Activated T-helper 2 cell treated with anti-CD3 and anti-CD28 coated beads, Interferon-gamma antibody, Interleukin-2, Interleukin-4, amounts not matched to agents 10 μg/mL and 5 μg/mL and 100 μg/mL, durations not matched to agents 14 hours and 24 hours and 36 hours (primary cell): Measurements from ENCODE around the gene FGFR3. TPM values are rescaled to one million over a fixed set of nuclear protein-coding genes. Genes with fewer than 3 reads are reported as not detected.

ENCODE experiments used
- DNase-seq: peaks from one replicate; pipeline ENCODE4 v3.0.0; 2021; ENCODE audit warnings: low spot score
- H3K27ac Mint-ChIP-seq: one replicate; pipeline ENCODE4 v1.8.0; 2021; ENCODE audit warnings: mixed read lengths
- H3K27me3 Mint-ChIP-seq: one replicate; pipeline ENCODE4 v1.8.0; 2021; ENCODE audit warnings: low read depth, mixed read lengths
- H3K36me3 Mint-ChIP-seq: one replicate; pipeline ENCODE4 v1.8.0; 2021; ENCODE audit warnings: low read depth, mixed read lengths
- H3K4me1 Mint-ChIP-seq: one replicate; pipeline ENCODE4 v1.8.0; 2021; ENCODE audit warnings: low read depth, mixed read lengths
- H3K4me3 Mint-ChIP-seq: one replicate; pipeline ENCODE4 v1.8.0; 2021; ENCODE audit warnings: low read depth, mild to moderate bottlenecking, moderate library complexity, mixed read lengths
- H3K9me3 Mint-ChIP-seq: one replicate; pipeline ENCODE4 v1.8.0; 2021; ENCODE audit warnings: mixed read lengths
- intact Hi-C: fragments of 100-400 bp; cut with micrococcal nuclease; formaldehyde crosslinking; loops from one replicate; pipeline ENCODE4 v1.15.1; 2023
- total RNA-seq: library from RNA; stranded (reverse); gene quantifications from 2 replicates; pipeline ENCODE4 v1.2.3, GENCODE V29; 2022

The FGFR3 gene
- total RNA-seq, 1 donor from 2014 or later: 0.80 TPM

- Mint-ChIP-seq H3K4me3 (no peak overlapping the region), H3K27me3 (no peaks in the 10 kb centered on the region), H3K27ac (no peak overlapping the region), H3K36me3 (no peaks in the 10 kb centered on the region), H3K9me3 (no peaks in the 10 kb centered on the region), H3K4me1 (no peaks in the 10 kb centered on the region)
- intact Hi-C loops: no loop called here
- no peak for DNase-seq
These were observed 15.1 kb upstream of the FGFR3 start for GRCh38 chr4:1777822-1778641.

GRCh38 chr4:1778642-1779392 is 14.3 kb upstream of the FGFR3 start:
- intact Hi-C loops: no loop called here
- no peaks in the 10 kb centered on the region for H3K36me3 Mint-ChIP-seq
- no peaks in the 10 kb centered on the region for H3K27me3 Mint-ChIP-seq
- no peak for DNase-seq
- H3K4me3 Mint-ChIP-seq: no peak overlapping the region
- H3K9me3 Mint-ChIP-seq: no peaks in the 10 kb centered on the region
- H3K4me1 Mint-ChIP-seq: no peaks in the 10 kb centered on the region
- H3K27ac Mint-ChIP-seq: no peak overlapping the region

- H3K36me3 Mint-ChIP-seq: no peaks in the 10 kb centered on the region
- H3K27ac Mint-ChIP-seq: no peak overlapping the region
- intact Hi-C loops: no loop called here
- H3K4me1 Mint-ChIP-seq: no peaks in the 10 kb centered on the region
- no peaks in the 10 kb centered on the region for H3K27me3 Mint-ChIP-seq
- no peaks in the 10 kb centered on the region for H3K9me3 Mint-ChIP-seq
- no peak for DNase-seq
- no peak overlapping the region for H3K4me3 Mint-ChIP-seq
These were observed 13.3 kb upstream of the FGFR3 start for GRCh38 chr4:1779588-1780382.

GRCh38 chr4:1780435-1780834 is 12.7 kb upstream of the FGFR3 start:
- intact Hi-C loops: no loop called here
- H3K4me1 Mint-ChIP-seq: no peaks in the 10 kb centered on the region

GRCh38 chr4:1783015-1783414 is 10.1 kb upstream of the FGFR3 start:
- H3K4me1 Mint-ChIP-seq: no peaks in the 10 kb centered on the region
- no peaks in the 10 kb centered on the region for H3K36me3 Mint-ChIP-seq
- intact Hi-C loops: no loop called here
- DNase-seq: no peak
- H3K27me3 Mint-ChIP-seq: no peaks in the 10 kb centered on the region
- no peaks in the 10 kb centered on the region for H3K9me3 Mint-ChIP-seq
- H3K27ac Mint-ChIP-seq: no peak overlapping the region
- no peak overlapping the region for H3K4me3 Mint-ChIP-seq

More at GRCh38 chr4:1780435-1780834, 12.7 kb upstream of the FGFR3 start:
- Mint-ChIP-seq H3K27ac (no peak overlapping the region), H3K4me3 (no peak overlapping the region), H3K27me3 (no peaks in the 10 kb centered on the region), H3K9me3 (no peaks in the 10 kb centered on the region), H3K36me3 (no peaks in the 10 kb centered on the region)
- DNase-seq: no peak

- Mint-ChIP-seq H3K27ac (no peak overlapping the region), H3K27me3 (no peaks in the 10 kb centered on the region), H3K4me1 (no peaks in the 10 kb centered on the region), H3K9me3 (no peaks in the 10 kb centered on the region), H3K4me3 (no peak overlapping the region), H3K36me3 (no peaks in the 10 kb centered on the region)
- intact Hi-C loops: no loop called here
- DNase-seq: no peak
These were observed 9.1 kb upstream of the FGFR3 start for GRCh38 chr4:1783970-1784369.

- no peaks in the 10 kb centered on the region for H3K27me3 Mint-ChIP-seq
- H3K4me3 Mint-ChIP-seq: no peak overlapping the region
- no peaks in the 10 kb centered on the region for H3K4me1 Mint-ChIP-seq
- no peaks in the 10 kb centered on the region for H3K9me3 Mint-ChIP-seq
- intact Hi-C loops: no loop called here
- no peak overlapping the region for H3K27ac Mint-ChIP-seq
- H3K36me3 Mint-ChIP-seq: no peaks in the 10 kb centered on the region
- no peak for DNase-seq
These were observed 8.7 kb upstream of the FGFR3 start for GRCh38 chr4:1784395-1784788.

- Mint-ChIP-seq H3K27me3 (no peaks in the 10 kb centered on the region), H3K36me3 (no peaks in the 10 kb centered on the region), H3K4me1 (no peaks in the 10 kb centered on the region), H3K27ac (no peak overlapping the region), H3K4me3 (no peak overlapping the region), H3K9me3 (no peaks in the 10 kb centered on the region)
- no peak for DNase-seq
- intact Hi-C loops: no loop called here
These were observed 8.1 kb upstream of the FGFR3 start for GRCh38 chr4:1784789-1785591.

- Mint-ChIP-seq H3K9me3 (no peaks in the 10 kb centered on the region), H3K4me1 (no peaks in the 10 kb centered on the region), H3K4me3 (no peak overlapping the region), H3K36me3 (no peaks in the 10 kb centered on the region), H3K27me3 (peaks cover 2% of the 10 kb centered on the region), H3K27ac (no peak overlapping the region)
- intact Hi-C loops: no loop called here
- no peak for DNase-seq
These were observed 7.5 kb upstream of the FGFR3 start for GRCh38 chr4:1785592-1785991.

- Mint-ChIP-seq H3K36me3 (no peaks in the 10 kb centered on the region), H3K27ac (no peak overlapping the region), H3K27me3 (peaks cover 7% of the 10 kb centered on the region), H3K4me1 (no peaks in the 10 kb centered on the region), H3K4me3 (no peak overlapping the region), H3K9me3 (no peaks in the 10 kb centered on the region)
- no peak for DNase-seq
- intact Hi-C loops: no loop called here
These were observed 6.3 kb upstream of the FGFR3 start for GRCh38 chr4:1786544-1787362.

GRCh38 chr4:1787411-1788077 is 5.5 kb upstream of the FGFR3 start:
- Mint-ChIP-seq H3K36me3 (no peaks in the 10 kb centered on the region), H3K27ac (no peak overlapping the region), H3K9me3 (no peaks in the 10 kb centered on the region), H3K27me3 (peaks cover 7% of the 10 kb centered on the region), H3K4me1 (no peaks in the 10 kb centered on the region), H3K4me3 (no peak overlapping the region)
- intact Hi-C loops: no loop called here
- DNase-seq: no peak
